ENCODE results near the gene MAGI2. TPM values are rescaled to one million over a fixed set of nuclear protein-coding genes. Genes with fewer than 3 reads are reported as not detected.

MAGI2 gene
- total RNA-seq, 1 experiment from 2014 or later = 0.34 TPM

GRCh38 chr7:78601728-78602127, 851.7 kb downstream of the MAGI2 start:
- H3K27ac ChIP-seq (ENCODE audit: low read depth, low read length, poor library complexity, severe bottlenecking) = no peak overlapping the region
- H3K27me3 ChIP-seq (replicated peaks; ENCODE audit: insufficient read depth, low read depth, low read length, poor library complexity) = peaks cover 41% of the 10 kb centered on the region
- intact Hi-C loops (cut with micrococcal nuclease; ENCODE audit: unreplicated experiment) = no loop called here
- ChIA-PET CTCF (interaction anchor here (0.6 kb wide), 1 partner anchor 669 kb away, joined by 8 read pairs; no protein-coding TSS in a partner anchor), POLR2A (ENCODE audit: low non-redundant PET) (no interaction called here)
- H3K4me1 ChIP-seq (ENCODE audit: insufficient read depth, low read length, poor library complexity, severe bottlenecking) = no peaks in the 10 kb centered on the region
- DNase-seq (ENCODE audit: low spot score) = no peak
- BruUV-seq (replicated peaks) = no TSS peak
- no peaks in the 10 kb centered on the region for H3K9me3 ChIP-seq (ENCODE audit: low read depth, low read length, poor library complexity, severe bottlenecking)
- no peaks in the 10 kb centered on the region for H3K36me3 ChIP-seq (ENCODE audit: insufficient read depth, low read length, poor library complexity, severe bottlenecking)
- no peak for TF ChIP-seq CTCF (conservative IDR thresholded peaks at IDR 0.05; ENCODE audit: low read depth, low read length)
- no peak for TF ChIP-seq EZH2 (IDR thresholded peaks at IDR 0.05; ENCODE audit: borderline replicate concordance, low read depth, low read length, poor library complexity, severe bottlenecking)
- no peak overlapping the region for H3K4me3 ChIP-seq (ENCODE audit: low read depth, low read length, poor library complexity, severe bottlenecking)

GRCh38 chr7:78594156-78594555, 859.3 kb downstream of the MAGI2 start:
- intact Hi-C loops (cut with micrococcal nuclease; ENCODE audit: unreplicated experiment) = no loop called here
- peaks cover 54% of the 10 kb centered on the region for H3K27me3 ChIP-seq (replicated peaks; ENCODE audit: insufficient read depth, low read depth, low read length, poor library complexity)
- no peak for DNase-seq (ENCODE audit: low spot score)
- POLR2A ChIA-PET (ENCODE audit: low non-redundant PET) = no interaction called here
- no peaks in the 10 kb centered on the region for H3K4me1 ChIP-seq (ENCODE audit: insufficient read depth, low read length, poor library complexity, severe bottlenecking)
- H3K9me3 ChIP-seq (ENCODE audit: low read depth, low read length, poor library complexity, severe bottlenecking) = no peaks in the 10 kb centered on the region
- no peak overlapping the region for H3K4me3 ChIP-seq (ENCODE audit: low read depth, low read length, poor library complexity, severe bottlenecking)
- no peak for TF ChIP-seq CTCF (conservative IDR thresholded peaks at IDR 0.05; ENCODE audit: low read depth, low read length)
- no peak for TF ChIP-seq EZH2 (IDR thresholded peaks at IDR 0.05; ENCODE audit: borderline replicate concordance, low read depth, low read length, poor library complexity, severe bottlenecking)
- H3K27ac ChIP-seq (ENCODE audit: low read depth, low read length, poor library complexity, severe bottlenecking) = no peak overlapping the region
- BruUV-seq (replicated peaks) = no TSS peak
- CTCF ChIA-PET = interaction anchor here (0.5 kb wide), 1 partner anchor 611 kb away, joined by 3 read pairs; no protein-coding TSS in a partner anchor
- H3K36me3 ChIP-seq (ENCODE audit: insufficient read depth, low read length, poor library complexity, severe bottlenecking) = no peaks in the 10 kb centered on the region

GRCh38 chr7:78588393-78588792, 865.1 kb downstream of the MAGI2 start:
- no peaks in the 10 kb centered on the region for H3K36me3 ChIP-seq (ENCODE audit: insufficient read depth, low read length, poor library complexity, severe bottlenecking)
- no peaks in the 10 kb centered on the region for H3K9me3 ChIP-seq (ENCODE audit: low read depth, low read length, poor library complexity, severe bottlenecking)
- POLR2A ChIA-PET (ENCODE audit: low non-redundant PET) = no interaction called here
- CTCF ChIA-PET = no interaction called here
- intact Hi-C loops (cut with micrococcal nuclease; ENCODE audit: unreplicated experiment) = loop anchor here (5.0 to 10.0 kb wide), 2 partner anchors 589 to 696 kb away; no protein-coding TSS in a partner anchor
- no peak overlapping the region for H3K4me3 ChIP-seq (ENCODE audit: low read depth, low read length, poor library complexity, severe bottlenecking)
- H3K27ac ChIP-seq (ENCODE audit: low read depth, low read length, poor library complexity, severe bottlenecking) = no peak overlapping the region
- H3K4me1 ChIP-seq (ENCODE audit: insufficient read depth, low read length, poor library complexity, severe bottlenecking) = no peaks in the 10 kb centered on the region
- peaks cover 11% of the 10 kb centered on the region for H3K27me3 ChIP-seq (replicated peaks; ENCODE audit: insufficient read depth, low read depth, low read length, poor library complexity)
- TF ChIP-seq EZH2 (IDR thresholded peaks at IDR 0.05; ENCODE audit: borderline replicate concordance, low read depth, low read length, poor library complexity, severe bottlenecking) (no peak), CTCF (conservative IDR thresholded peaks at IDR 0.05; ENCODE audit: low read depth, low read length) (no peak)
- DNase-seq (ENCODE audit: low spot score) = no peak
- no TSS peak for BruUV-seq (replicated peaks)

Measured in A673 (cell line).